ENCODE data around the gene ECE2.

Gene ECE2

GRCh38 chr3:184314700-184315542 lies 39.1 kb downstream of the ECE2 start:
- peak; percentile 56 for DNase-seq

GRCh38 chr3:184315543-184315867 lies 39.7 kb downstream of the ECE2 start:
- peak in 1 of 2 donors; percentile 22 for DNase-seq

DNA sequence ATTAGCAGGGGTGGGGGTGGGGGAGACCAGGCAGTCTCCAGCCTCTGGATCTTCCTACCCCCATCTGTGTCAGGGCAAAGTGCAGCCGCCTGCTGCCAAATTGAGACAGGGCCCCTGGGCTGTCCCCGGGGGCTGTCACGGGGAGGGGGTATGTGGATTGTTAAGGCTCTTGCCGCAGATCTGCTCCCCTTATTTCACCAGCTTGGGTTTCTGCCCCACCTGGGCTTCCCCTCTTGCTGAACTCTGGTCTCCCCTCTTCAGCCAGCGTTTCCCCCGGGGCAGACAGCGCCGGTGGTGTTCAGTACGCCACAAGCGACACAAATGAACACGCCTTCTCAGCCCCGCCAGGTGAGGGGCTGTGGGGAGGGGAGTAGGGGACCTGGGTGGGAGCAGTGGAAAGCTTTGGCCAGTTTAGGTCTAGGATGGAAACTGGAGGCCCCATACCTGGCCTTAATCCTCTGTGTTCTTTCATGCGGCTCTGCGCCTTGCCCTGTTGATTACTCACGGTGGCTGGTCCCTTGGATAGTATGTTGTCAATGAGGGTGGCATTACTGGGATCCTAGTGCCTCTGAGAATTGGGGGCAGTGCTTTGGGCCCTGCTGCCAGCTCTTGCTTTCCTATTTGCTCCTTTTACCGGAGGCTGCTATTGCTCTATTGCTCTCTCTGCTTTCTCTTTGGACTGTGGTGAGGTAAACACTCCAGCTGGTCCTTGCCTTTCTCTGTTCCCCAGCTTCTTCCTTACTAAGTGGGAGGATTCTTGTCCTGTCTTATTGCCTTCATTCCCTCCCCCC lies 40.2 kb downstream of the ECE2 start:
- DNase-seq = no peak

GRCh38 chr3:184316792-184317191 lies 41.0 kb downstream of the ECE2 start:
- no peak for DNase-seq

- DNase-seq = no peak
Observed at GRCh38 chr3:184317201-184317600, 41.4 kb downstream of the ECE2 start.

- DNase-seq = peak; percentile 83 to 84
Observed at GRCh38 chr3:184320104-184320445, 44.3 kb downstream of the ECE2 start.

DNA sequence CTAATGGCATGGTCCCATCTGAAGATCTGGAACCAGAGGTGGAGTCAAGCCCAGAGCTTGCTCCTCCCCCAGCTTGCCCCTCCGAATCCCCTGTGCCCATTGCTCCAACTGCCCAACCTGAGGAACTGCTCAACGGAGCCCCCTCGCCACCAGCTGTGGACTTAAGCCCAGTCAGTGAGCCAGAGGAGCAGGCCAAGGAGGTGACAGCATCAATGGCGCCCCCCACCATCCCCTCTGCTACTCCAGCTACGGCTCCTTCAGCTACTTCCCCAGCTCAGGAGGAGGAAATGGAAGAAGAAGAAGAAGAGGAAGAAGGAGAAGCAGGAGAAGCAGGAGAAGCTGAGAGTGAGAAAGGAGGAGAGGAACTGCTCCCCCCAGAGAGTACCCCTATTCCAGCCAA lies 45.8 kb downstream of the ECE2 start:
- DNase-seq = no peak

GRCh38 chr3:184322731-184323487 lies 47.1 kb downstream of the ECE2 start:
- peak in 1 of 2 donors; percentile 72 for DNase-seq

- no peak for DNase-seq
Observed at GRCh38 chr3:184323696-184324095, 47.9 kb downstream of the ECE2 start.

- DNase-seq = no peak
Observed at GRCh38 chr3:184325269-184325668, 49.4 kb downstream of the ECE2 start.

DNA sequence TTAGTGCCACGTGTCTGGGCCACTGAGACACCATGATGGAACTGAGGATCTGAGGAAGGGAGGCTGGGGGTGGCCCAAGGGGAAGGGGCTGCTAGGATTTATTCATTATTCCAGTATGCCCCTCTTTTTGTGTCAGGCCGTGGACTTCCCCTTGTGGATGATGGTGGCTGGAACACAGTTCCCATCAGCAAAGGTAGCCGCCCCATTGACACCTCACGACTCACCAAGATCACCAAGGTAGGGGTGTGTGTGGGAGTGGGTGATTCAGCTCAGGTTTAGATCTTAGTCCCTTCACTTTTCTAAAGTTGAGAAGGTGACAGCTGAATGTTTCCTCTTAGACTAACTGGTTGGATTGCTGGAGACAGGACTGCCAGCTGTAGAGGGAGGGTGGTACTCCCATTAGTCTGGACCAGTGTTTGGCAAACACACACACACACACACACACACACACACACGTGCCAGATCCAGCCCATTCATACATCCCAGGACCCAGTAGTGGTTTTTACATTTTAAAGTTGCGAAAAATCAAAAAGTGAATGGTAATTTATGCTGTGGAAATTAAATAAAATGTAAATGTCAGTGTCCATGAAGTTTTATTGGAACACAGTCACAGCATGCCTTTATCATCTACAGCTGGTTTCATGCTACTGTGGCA lies 50.0 kb downstream of the ECE2 start:
- no peak for DNase-seq

- no peak for DNase-seq
Observed at GRCh38 chr3:184327171-184327570, 51.3 kb downstream of the ECE2 start.

- DNase-seq = no peak
Observed at GRCh38 chr3:184328516-184328915, 52.7 kb downstream of the ECE2 start.

DNA sequence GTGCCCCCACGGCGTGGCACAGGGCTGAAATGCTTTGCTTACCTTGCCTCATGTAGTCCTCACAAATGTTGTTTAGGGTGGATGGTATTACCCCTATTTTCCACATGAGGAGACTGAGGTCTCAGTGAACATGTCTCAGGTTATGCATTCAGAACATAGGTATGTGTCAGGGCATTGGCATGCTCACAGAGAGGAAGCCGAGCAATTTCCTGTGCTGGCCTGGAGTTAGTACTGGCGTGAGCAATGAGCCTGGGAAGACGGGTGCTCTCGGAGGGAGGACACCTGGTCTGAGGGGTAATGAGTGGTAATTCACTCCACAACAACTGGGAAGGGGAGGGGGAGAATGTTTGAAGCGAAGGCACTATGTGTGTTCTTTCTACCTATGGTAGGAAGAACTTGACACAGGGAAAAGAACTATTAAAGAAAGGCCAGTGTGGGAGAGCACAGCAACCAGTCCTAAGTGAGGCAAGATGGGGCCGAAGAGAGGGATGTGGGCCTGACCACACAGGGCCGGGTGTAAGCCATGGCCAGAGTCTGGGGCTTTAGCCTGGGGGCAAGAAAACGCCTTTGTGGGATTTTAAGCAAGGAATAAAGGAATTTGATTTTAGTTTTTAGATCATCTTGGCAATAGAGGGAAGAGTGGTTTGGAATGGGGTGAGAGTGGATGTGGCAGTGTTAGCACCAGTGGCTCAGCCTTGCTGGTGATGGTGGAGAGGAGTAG lies 56.7 kb downstream of the ECE2 start:
- no peak for DNase-seq

GRCh38 chr3:184333190-184333589 lies 57.4 kb downstream of the ECE2 start:
- no peak for DNase-seq

- no peak for DNase-seq
Observed at GRCh38 chr3:184333700-184334099, 57.9 kb downstream of the ECE2 start.

DNA sequence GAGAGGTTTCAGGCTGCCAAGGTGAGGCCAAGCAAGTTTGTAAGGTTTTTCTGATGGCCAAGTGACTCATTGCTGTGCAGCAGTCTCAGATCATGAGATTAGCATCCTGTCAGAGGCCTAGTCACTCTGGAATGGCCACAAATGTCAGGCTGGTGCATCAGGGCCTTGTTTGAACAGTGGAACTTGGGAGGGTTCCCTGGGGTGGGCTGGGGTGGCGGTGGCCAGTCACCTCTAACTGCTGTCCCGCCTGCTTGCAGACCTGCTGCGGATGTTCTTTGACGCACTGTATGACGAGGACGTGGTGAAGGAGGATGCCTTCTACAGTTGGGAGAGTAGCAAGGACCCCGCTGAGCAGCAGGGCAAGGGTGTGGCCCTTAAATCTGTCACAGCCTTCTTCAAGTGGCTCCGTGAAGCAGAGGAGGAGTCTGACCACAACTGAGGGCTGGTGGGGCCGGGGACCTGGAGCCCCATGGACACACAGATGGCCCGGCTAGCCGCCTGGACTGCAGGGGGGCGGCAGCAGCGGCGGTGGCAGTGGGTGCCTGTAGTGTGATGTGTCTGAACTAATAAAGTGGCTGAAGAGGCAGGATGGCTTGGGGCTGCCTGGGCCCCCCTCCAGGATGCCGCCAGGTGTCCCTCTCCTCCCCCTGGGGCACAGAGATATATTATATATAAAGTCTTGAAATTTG lies 58.8 kb downstream of the ECE2 start:
- peak; percentile 11 to 44 for DNase-seq

- DNase-seq = no peak
Observed at GRCh38 chr3:184335291-184335660, 59.5 kb downstream of the ECE2 start.

GRCh38 chr3:184335661-184336546 lies 60.1 kb downstream of the ECE2 start:
- peak; percentile 48 to 89 for DNase-seq

GRCh38 chr3:184336547-184337398 lies 61.0 kb downstream of the ECE2 start:
- peak; percentile 52 to 58 for DNase-seq

Measured in inflammatory macrophage treated with lipopolysaccharide for 1 hour (primary cell).